Hepatic stellate cell (primary cell): Measurements from ENCODE around the gene OR2S2.

Experiments
- DNase-seq: peaks from one replicate; pipeline ENCODE4 v3.0.0; 2011; ENCODE audit warnings: low spot score

OR2S2 gene

DNA sequence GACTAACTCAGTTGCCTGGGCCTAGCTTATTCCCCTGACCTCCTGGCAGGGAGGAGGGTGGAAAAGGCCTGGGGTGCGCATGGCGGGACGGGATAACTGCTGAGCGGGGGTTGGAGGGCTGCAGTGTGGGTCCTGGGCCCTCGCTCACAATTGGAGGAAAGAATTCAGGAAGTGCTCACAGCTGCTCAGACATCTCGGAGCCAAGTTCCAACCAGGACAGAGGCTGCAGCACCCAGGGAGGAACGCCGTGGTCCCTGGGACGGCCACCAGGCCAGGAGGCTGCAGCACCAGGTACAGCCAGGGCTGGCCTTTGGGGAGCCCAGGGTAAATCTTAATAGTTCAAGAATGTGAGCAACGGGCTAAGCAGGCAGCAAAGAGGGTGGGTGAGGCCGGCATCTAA, 48.7 kb downstream of the OR2S2 start, which contains the start of gene SPAAR:
Gene SPAAR, plus strand, starts transcription at position 217 of the 400 bp plus-strand sequence. CDS start 974 bp downstream, outside the sequence.
- DNase-seq: no peak

DNA sequence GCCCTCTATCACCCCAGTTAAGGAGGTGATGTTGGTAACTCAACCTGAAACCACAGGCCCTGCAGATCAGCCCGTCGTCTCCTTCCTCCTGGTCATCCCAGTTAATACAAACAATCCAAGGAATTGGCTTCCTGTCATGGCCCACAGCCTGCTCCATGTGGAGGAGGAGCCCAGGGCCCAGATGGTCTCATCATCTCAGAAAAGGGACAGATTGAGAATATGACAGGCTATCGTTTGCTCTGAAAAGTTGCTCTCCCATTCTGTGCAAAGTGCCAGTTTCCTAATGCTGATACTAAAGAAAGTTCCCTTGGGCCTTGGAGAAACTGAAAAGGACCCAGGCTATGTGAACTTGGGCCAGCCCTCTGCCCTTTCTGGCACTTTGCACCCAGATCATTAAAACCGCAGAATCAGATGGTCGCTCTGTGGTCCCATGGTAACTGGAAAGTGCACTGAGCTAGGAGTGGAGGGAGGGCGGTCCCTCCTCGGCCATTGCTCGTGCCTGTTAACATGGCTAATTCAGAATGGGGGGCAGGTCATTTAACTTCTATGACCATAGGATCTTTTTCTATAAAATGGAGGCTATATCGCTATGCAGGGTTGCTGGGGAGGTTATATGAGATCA, 49.3 kb downstream of the OR2S2 start:
- DNase-seq: peak; percentile 77

- DNase-seq: peak; percentile 88
These were observed 50.0 kb downstream of the OR2S2 start for GRCh38 chr9:35907711-35908503.
